HL-60 (cell line): ENCODE measurements around the gene TSC22D4.

Source experiments
- DNase-seq, 2 experiments: peaks; one replicate each; pipeline ENCODE4 v3.0.0-alpha.2; 2010 to 2020; ENCODE audit warnings: low read depth in 1 of 2, low spot score in 1 of 2
- H3K27ac ChIP-seq: fragments of 250-450 bp; sonication (Bioruptor Pico); replicated peaks from 2 replicates; pipeline ENCODE4 v1.5.1; 2020; ENCODE audit warnings: mild to moderate bottlenecking, moderate library complexity
- H3K27me3 ChIP-seq: fragments of 250-450 bp; sonication (Bioruptor Pico); 2 replicates; pipeline ENCODE4 v1.5.1; 2021; ENCODE audit warnings: mild to moderate bottlenecking, moderate library complexity; ENCODE audit not compliant: insufficient read depth, poor library complexity, severe bottlenecking
- H3K4me3 ChIP-seq: replicated peaks from 2 replicates; pipeline ENCODE4 v1.5.1; 2011; ENCODE audit warnings: mild to moderate bottlenecking, control low read depth, low read length; ENCODE audit not compliant: insufficient read depth
- GABPA ChIP-seq: IDR thresholded peaks from 2 replicates; pipeline ENCODE4 v1.6.1; 2012; ENCODE audit warnings: low read depth
- POLR2AphosphoS5 ChIP-seq: IDR thresholded peaks from 2 replicates; pipeline ENCODE4 v1.6.1; 2012; ENCODE audit warnings: low read depth
- REST ChIP-seq: IDR thresholded peaks from 2 replicates; pipeline ENCODE4 v1.6.1; 2012; ENCODE audit warnings: low read depth; ENCODE audit not compliant: insufficient replicate concordance
- SPI1 ChIP-seq: IDR thresholded peaks from 2 replicates; pipeline ENCODE4 v1.6.1; 2012; ENCODE audit warnings: low read depth, mild to moderate bottlenecking, borderline replicate concordance
- TF ChIP-seq, protein P1 (sequence below): IDR thresholded peaks from one replicate; pipeline ENCODE4 v1.5.1; 2011; ENCODE audit warnings: low read length, control low read depth, inconsistent platforms; ENCODE audit not compliant: insufficient read depth

The TSC22D4 gene

DNA sequence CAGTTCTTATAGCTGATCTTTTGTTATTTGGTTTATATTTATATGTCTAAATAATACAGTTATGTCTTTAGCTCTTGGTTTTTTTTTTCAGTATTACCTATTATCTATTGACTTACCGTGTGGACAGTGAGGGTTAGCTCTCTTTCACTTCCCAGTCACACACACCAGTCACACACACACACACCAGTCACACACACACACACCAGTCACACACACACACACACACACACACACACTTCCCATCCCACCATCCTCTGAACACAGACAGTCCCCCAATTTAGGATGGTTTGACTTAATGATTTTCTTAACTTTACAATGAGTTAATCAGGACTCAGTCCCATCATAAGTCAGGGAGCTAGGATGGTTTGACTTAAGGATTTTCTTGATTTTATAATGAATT lies 41.1 kb upstream of the TSC22D4 start:
- DNase-seq: no peak
- Histone ChIP-seq H3K27ac (no peak overlapping the region), H3K27me3 (no peaks in the 10 kb centered on the region), H3K4me3 (no peak overlapping the region)
- TF ChIP-seq GABPA (no peak), REST (no peak), POLR2AphosphoS5 (no peak), SPI1 (no peak)
- TF ChIP-seq, protein P1, sequence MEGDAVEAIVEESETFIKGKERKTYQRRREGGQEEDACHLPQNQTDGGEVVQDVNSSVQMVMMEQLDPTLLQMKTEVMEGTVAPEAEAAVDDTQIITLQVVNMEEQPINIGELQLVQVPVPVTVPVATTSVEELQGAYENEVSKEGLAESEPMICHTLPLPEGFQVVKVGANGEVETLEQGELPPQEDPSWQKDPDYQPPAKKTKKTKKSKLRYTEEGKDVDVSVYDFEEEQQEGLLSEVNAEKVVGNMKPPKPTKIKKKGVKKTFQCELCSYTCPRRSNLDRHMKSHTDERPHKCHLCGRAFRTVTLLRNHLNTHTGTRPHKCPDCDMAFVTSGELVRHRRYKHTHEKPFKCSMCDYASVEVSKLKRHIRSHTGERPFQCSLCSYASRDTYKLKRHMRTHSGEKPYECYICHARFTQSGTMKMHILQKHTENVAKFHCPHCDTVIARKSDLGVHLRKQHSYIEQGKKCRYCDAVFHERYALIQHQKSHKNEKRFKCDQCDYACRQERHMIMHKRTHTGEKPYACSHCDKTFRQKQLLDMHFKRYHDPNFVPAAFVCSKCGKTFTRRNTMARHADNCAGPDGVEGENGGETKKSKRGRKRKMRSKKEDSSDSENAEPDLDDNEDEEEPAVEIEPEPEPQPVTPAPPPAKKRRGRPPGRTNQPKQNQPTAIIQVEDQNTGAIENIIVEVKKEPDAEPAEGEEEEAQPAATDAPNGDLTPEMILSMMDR: no peak

- TF ChIP-seq SPI1 (no peak), POLR2AphosphoS5 (no peak), GABPA (no peak), REST (no peak)
- TF ChIP-seq, protein P1: no peak
- H3K27ac ChIP-seq: no peak overlapping the region
- H3K27me3 ChIP-seq: no peaks in the 10 kb centered on the region
- no peak overlapping the region for H3K4me3 ChIP-seq
- no peak for DNase-seq
Measured at GRCh38 chr7:100519580-100519979, 40.6 kb upstream of the TSC22D4 start.

GRCh38 chr7:100517305-100517704 lies 38.3 kb upstream of the TSC22D4 start:
- DNase-seq: no peak
- Histone ChIP-seq H3K27ac (no peak overlapping the region), H3K27me3 (no peaks in the 10 kb centered on the region), H3K4me3 (no peak overlapping the region)
- TF ChIP-seq, protein P1: no peak
- TF ChIP-seq REST (no peak), SPI1 (no peak), GABPA (no peak), POLR2AphosphoS5 (no peak)
